ENCODE data around the gene ZIC3.

Gene ZIC3

GRCh38 chrX:137574102-137574783 lies 8.3 kb downstream of the ZIC3 start:
- no peak for DNase-seq

- no peak for DNase-seq
Measured at GRCh38 chrX:137574784-137575293, 8.9 kb downstream of the ZIC3 start.

- no peak for DNase-seq
Measured at GRCh38 chrX:137575596-137576255, 9.8 kb downstream of the ZIC3 start.

- no peak for DNase-seq
Measured at GRCh38 chrX:137587151-137587550, 21.2 kb downstream of the ZIC3 start.

- no peak for DNase-seq
Measured at GRCh38 chrX:137600769-137601168, 34.8 kb downstream of the ZIC3 start.
